Right lobe of liver (tissue), 6 donors: ENCODE results near the gene CCDC9B. TPM values are rescaled to one million over a fixed set of nuclear protein-coding genes. Genes with fewer than 3 reads are reported as not detected.

Experiments used
- ATAC-seq, 4 donors: fragments of 200-7000 bp; cut with Tn5 transposase; one replicate each; pipeline ENCODE4 v1.9.1; 2020; ENCODE audit warnings: mild to moderate bottlenecking in 4 of 4, moderate library complexity in 4 of 4
- DNase-seq, 3 donors: peaks; one replicate each; pipeline ENCODE4 v3.0.0-alpha.2; 2020
- H3K27ac ChIP-seq, 3 donors: fragments of 200-600 bp; one replicate each; pipeline ENCODE4 v1.8.0; 2022
- H3K27me3 ChIP-seq, 2 donors: fragments of 200-600 bp; one replicate each; pipeline ENCODE4 v1.8.0; 2022
- H3K36me3 ChIP-seq, 4 donors: fragments of 200-600 bp; sonication (generic) in 1 of 4; one replicate each; pipeline versions ENCODE4 v1.5.1 to v1.8.0; 2017 to 2022; ENCODE audit warnings: control low read depth in 1 of 4
- H3K4me1 ChIP-seq, 4 donors: fragments of 200-600 bp; sonication (generic) in 1 of 4; one replicate each; pipeline versions ENCODE4 v1.5.1 to v1.8.0; 2017 to 2022; ENCODE audit warnings: control low read depth in 1 of 4
- H3K4me3 ChIP-seq, 3 donors: fragments of 200-600 bp; one replicate each; pipeline ENCODE4 v1.8.0; 2022
- H3K9me3 ChIP-seq, 4 donors: fragments of 200-600 bp; sonication (generic) in 1 of 4; one replicate each; pipeline versions ENCODE4 v1.5.1 to v1.8.0; 2017 to 2022; ENCODE audit warnings: control low read depth in 1 of 4
- POLR2A ChIP-seq: fragments of 450-650 bp; IDR thresholded peaks from one replicate; pipeline ENCODE4 v1.6.1; 2017; ENCODE audit warnings: antibody characterized with exemption, mild to moderate bottlenecking
- WGBS: methylation state at CpG from one replicate; pipeline ENCODE4 v1.1.6; 2018; ENCODE audit warnings: low coverage, low lambda C conversion rate; ENCODE audit not compliant: insufficient coverage; ENCODE audit errors: missing lambda C conversion rate; 5-methylcytosine and 5-hydroxymethylcytosine counted together
- intact Hi-C, 2 donors: fragments of 100-400 bp; cut with DNase I; formaldehyde crosslinking; loops; one replicate each; pipeline versions ENCODE4 v1.11.2 to v1.14.1; 2022
- total RNA-seq, 6 experiments: library from RNA; depleted of rRNA in 2 of 6; stranded (reverse); fragments of >200 nt in 2 of 6; fragmentation: NEBNext Ultra II Directional in 3 of 6; extraction: Animal tissue kit (Norgen Biotek cat#: 25700) in 3 of 6; gene quantifications; one replicate each; pipeline versions ENCODE4 v1.1.0 to v1.2.4, GENCODE V29; 2016 to 2023
- TF ChIP-seq, protein P1 (sequence below), 4 donors: fragments of 200-600 bp in 3 of 4; fragments of 450-650 bp in 1 of 4; IDR thresholded peaks; one replicate each; pipeline versions ENCODE4 v1.5.1 to v1.8.0; 2016 to 2022; ENCODE audit warnings: antibody characterized with exemption in 4 of 4, mild to moderate bottlenecking in 2 of 4
- donor health status: DM: no; HTN: yes; CAD: no.
- donor health status: DM: no; HTN: no; CAD: no.
- donor health status: DM: no; HTN: no; CAD: no.
- donor health status: DM: no; HTN: yes; CAD: no.
- donor health status: DM: no; HTN: yes; CAD: no.

The CCDC9B gene
- total RNA-seq, 6 experiments from 2014 or later = 4.2 to 11.9 (median 4.7) TPM

DNA sequence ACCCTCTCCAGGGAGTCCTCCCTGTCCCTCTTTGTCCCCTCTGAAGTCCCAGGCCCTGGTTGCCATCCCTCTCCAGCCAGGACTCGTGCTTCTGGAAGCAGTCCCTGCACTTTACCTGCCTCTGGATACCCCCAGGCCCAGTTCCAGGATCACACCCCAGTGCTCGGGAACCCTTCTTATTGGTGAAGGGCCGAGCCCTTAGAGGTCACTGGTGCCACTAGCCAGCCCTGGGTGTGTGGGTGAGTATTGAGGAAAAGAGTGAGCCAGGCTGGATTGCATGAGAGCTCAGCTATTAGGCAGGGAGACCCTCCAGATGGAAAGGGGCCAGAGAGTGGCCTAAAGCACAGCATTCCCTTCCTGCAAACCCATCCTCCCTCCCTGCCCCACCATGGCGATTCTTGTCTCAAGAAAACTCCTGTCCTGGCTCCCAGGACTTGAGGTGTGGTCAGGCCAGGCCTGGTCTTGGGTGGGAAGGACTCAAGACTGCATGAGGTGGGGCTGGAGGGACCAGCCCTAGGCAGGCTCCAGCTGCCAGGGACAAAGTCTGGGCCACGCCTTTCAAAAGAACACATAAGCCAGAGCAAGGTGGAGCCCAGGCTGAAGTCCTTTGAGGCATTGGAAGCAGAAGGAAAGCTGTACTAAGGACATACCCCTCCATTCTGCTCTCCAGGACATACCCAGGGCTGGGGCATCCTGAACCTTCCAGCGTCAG is 5.3 kb upstream of the CCDC9B start:
- WGBS = 77% methylated on average over 4 of the region's 6 CpGs
- Histone ChIP-seq H3K27ac (no peak overlapping the region), H3K9me3 (no peaks in the 10 kb centered on the region), H3K27me3 (no peaks in the 10 kb centered on the region), H3K4me1 (peaks cover 0 to 5% (median 1%) of the 10 kb centered on the region in 4 donors), H3K36me3 (no peaks in the 10 kb centered on the region), H3K4me3 (no peak overlapping the region)
- intact Hi-C loops = loop anchor here in 1 of 2 donors (10.0 kb wide), 1 partner anchor 79 kb away; no protein-coding TSS in a partner anchor
- DNase-seq (no peak), ATAC-seq (no peak)
- no peak for TF ChIP-seq POLR2A
- TF ChIP-seq, protein P1, sequence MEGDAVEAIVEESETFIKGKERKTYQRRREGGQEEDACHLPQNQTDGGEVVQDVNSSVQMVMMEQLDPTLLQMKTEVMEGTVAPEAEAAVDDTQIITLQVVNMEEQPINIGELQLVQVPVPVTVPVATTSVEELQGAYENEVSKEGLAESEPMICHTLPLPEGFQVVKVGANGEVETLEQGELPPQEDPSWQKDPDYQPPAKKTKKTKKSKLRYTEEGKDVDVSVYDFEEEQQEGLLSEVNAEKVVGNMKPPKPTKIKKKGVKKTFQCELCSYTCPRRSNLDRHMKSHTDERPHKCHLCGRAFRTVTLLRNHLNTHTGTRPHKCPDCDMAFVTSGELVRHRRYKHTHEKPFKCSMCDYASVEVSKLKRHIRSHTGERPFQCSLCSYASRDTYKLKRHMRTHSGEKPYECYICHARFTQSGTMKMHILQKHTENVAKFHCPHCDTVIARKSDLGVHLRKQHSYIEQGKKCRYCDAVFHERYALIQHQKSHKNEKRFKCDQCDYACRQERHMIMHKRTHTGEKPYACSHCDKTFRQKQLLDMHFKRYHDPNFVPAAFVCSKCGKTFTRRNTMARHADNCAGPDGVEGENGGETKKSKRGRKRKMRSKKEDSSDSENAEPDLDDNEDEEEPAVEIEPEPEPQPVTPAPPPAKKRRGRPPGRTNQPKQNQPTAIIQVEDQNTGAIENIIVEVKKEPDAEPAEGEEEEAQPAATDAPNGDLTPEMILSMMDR (IDR thresholded peaks at IDR 0.05) = no peak

DNA sequence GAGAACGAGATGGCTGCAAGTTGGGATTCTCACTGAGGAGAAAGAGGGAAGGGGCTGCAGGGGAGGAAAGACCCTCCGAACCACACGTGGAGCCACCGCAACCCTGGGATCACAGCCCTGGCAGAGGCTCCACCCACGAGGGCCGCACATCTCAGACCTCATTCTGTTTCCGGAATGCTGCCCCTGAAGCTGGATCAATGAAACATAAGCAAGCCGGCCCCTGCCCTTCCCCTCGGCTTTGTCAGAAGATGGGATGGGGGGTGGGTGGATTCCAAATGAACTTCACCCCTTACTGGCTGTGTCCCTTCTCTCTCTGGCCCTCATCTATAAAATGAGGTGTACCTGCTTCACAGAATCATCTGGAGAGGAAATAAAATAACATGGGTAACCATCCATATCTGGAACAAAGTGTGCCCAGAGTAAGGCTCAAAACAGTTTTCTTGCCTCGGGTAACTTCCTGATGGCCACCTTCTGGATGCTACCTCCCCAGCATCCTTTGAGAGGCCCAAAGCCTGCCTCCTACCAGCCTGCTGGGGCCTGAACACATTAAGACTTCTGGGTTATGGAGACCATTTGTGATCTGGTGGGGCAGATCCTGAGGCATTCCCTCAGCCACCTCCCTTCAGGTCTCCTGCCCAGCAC is 4.6 kb upstream of the CCDC9B start:
- intact Hi-C loops = loop anchor here in 1 of 2 donors (10.0 kb wide), 1 partner anchor 79 kb away; no protein-coding TSS in a partner anchor
- no peak for TF ChIP-seq POLR2A
- TF ChIP-seq, protein P1 (IDR thresholded peaks at IDR 0.05) = no peak
- 40% methylated on average over 2 of the region's 10 CpGs for WGBS
- Histone ChIP-seq H3K36me3 (no peaks in the 10 kb centered on the region), H3K9me3 (no peaks in the 10 kb centered on the region), H3K27ac (no peak overlapping the region), H3K4me1 (peaks cover 0 to 11% (median 4%) of the 10 kb centered on the region in 4 donors), H3K4me3 (no peak overlapping the region), H3K27me3 (no peaks in the 10 kb centered on the region)
- DNase-seq = no peak
- ATAC-seq = no peak

DNA sequence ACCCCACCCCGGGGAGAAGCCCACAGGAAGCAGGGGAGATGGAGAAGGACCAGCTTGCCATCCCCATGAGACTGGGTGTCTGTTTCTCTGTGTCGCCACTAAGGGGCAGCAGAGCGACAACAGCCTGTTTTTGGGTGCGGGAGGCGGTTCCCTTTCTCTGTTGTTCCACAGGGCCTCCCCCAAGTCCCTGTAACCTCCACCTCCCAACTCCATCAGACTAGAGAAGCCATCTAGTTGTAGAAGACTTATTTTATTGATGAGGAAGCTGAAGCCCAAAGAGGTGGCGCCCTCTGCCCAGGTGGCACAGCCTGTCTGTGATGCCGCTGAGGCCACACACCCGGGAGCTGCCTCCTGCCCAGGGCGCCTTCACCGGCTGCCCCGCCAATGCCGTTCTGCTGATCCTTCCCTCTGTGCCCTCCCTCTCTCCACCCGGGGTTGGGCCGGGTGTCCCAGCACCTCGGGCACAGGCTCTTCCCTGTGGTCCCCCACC is 3.9 kb upstream of the CCDC9B start:
- intact Hi-C loops = loop anchor here in 1 of 2 donors (10.0 kb wide), 1 partner anchor 80 kb away; no protein-coding TSS in a partner anchor
- Histone ChIP-seq H3K27me3 (no peaks in the 10 kb centered on the region), H3K27ac (no peak overlapping the region), H3K36me3 (no peaks in the 10 kb centered on the region), H3K4me1 (peaks cover 0 to 18% (median 8%) of the 10 kb centered on the region in 4 donors), H3K9me3 (no peaks in the 10 kb centered on the region), H3K4me3 (no peak overlapping the region)
- ATAC-seq (peak; percentile 40 to 55 (median 48)), DNase-seq (peak; percentile 58 to 76 (median 67))
- WGBS = 11% methylated on average over 9 of the region's 15 CpGs
- TF ChIP-seq, protein P1 (IDR thresholded peaks at IDR 0.05) = peak; percentile 72 to 83 (median 78)
- no peak for TF ChIP-seq POLR2A

DNA sequence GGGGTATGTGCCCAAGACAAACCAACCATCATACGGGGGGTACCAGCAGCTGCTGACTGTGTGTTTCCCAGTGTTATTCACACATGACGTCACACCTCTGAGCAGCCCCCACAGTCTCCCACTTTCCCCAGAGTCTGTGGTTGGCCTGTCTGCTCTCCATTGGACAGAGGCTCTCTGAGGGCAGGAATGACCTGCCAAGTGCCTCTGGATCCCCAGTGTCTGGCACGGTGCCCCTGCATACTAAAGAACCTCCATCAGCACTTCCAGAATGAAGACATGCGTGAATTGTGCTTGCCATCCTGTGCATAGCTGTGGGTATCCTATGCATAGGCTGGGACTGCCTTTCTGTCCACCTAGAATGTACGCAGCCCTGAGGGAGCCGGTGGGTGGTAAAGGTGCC is 3.5 kb upstream of the CCDC9B start:
- intact Hi-C loops = loop anchor here in 1 of 2 donors (10.0 kb wide), 1 partner anchor 81 kb away; no protein-coding TSS in a partner anchor
- Histone ChIP-seq H3K9me3 (no peaks in the 10 kb centered on the region), H3K27me3 (no peaks in the 10 kb centered on the region), H3K4me1 (peaks cover 0 to 21% (median 9%) of the 10 kb centered on the region in 4 donors), H3K4me3 (no peak overlapping the region), H3K36me3 (no peaks in the 10 kb centered on the region), H3K27ac (no peak overlapping the region)
- WGBS = 31% methylated on average over 4 of the region's 6 CpGs
- no peak for DNase-seq
- no peak for ATAC-seq
- no peak for TF ChIP-seq POLR2A
- TF ChIP-seq, protein P1 (IDR thresholded peaks at IDR 0.05) = no peak
